Activated CD4-positive, alpha-beta T cell treated with anti-CD3 and anti-CD28 coated beads for 24 hours (primary cell): ENCODE measurements around the gene TCEAL8.
A peak's percentile ranks its signal among the peaks of the same experiment; 100 is the strongest.

Source experiments
- DNase-seq, 2 donors: peaks; one replicate each; pipeline ENCODE4 v3.0.0-alpha.2; 2020; ENCODE audit warnings: low read depth in 2 of 2

The TCEAL8 gene

DNA sequence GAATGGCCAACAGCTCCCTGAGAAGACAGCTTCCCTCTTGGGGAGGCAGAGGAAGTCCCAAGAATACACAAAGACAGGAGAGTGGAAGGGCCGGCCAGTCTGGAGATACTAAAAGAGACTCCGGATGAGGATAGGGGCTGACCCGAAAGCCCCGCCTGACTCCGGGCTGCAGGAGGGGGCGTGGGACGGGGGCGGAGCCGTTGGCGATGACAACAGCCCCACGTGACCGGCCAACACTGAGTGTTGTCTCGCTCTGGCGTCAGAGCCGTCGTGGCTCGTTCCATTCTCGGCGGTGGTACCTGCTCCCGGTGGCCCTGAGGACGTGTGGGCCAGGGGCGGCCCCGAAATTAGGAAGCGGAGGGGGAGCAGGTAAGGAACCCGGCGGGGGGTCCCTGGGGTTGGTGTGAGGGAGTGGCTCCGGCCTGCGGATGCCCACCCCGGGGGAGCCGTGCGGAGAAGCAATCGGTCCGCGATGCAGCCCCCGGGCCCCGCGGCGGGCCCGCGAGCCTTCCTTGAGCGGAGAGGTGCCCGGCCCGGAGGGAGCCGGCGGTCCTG, 40.0 kb downstream of the TCEAL8 start, which contains the start of gene BEX4:
BEX4 (plus strand) TSS at position 239 of the 555 bp plus-strand sequence. CDS start 1,046 bp downstream, outside the sequence.
- DNase-seq = peak; percentile 66 to 71

DNA sequence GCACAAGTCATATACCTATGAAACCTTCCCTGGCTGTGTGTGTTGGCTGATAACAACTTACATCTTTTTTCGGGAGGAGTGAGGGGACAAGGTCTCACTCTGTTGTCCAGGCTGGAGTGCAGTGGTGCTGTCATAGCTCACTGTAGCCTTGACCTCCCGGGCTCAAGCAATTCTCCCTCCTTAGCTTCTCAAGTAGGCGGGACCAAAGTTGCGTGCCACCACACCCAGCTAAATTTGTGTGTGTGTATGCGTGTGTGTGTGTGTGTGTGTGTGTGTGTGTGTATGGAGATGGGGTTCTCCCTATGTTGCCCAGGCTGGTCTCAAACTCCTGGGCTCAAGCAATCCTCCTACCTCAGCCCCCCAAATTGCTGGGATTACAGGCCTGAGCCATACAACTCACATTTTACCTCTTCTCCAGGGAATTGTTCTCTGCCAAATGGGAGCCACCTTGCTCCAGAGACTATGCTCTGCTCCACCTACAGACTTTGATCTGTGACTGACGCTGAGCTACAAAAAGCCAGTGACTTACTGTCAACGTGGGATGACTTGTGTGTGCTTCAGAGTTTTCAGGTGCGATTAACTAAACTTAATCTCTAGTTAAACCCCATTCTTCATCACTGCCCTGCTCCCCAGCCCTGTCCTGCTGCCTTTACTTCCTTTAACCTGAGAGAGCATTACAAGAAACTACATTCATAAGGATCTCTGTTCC, 42.1 kb downstream of the TCEAL8 start:
- DNase-seq = no peak

GRCh38 chrX:103211012-103211715, 43.8 kb downstream of the TCEAL8 start:
- DNase-seq = no peak

DNA sequence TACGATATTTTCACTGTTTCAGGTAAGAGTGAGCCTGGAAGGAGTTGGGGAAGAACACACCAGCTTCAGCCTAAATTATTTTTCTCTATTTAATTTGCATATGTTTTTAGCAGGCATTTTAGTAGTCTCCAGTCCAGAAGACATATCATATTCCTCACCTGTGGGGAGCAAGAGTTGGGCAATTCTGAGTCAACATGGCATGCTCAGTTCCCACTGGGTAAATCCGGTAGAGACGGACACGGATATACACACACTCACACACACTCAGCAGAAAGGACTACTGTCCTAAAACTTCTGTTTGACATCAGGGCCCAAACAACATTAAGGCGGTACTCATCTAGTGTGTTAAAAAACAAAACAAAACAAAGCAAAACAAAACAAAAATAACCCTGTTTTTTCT, 44.9 kb downstream of the TCEAL8 start:
- no peak for DNase-seq
